Measurements from ENCODE around the gene ANKRD31.

The ANKRD31 gene

DNA sequence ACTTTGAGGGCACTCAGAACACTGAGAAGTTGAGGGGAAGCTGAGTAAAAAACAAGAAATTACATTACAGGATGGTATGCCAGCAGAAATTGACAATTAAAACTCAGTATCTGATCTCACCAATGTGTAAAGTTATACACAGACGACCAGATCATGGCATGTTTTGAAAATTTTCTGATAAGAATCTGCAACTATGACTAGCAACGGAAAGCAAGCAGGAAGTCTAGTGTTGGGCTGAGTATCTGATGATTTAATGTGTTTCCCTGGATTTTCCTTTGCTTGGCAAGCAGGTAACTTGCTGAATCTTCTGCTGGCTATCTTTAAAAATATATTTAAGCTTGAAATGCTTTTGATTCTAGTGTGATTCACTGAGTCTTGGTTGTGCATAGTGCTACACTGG, 179.1 kb downstream of the ANKRD31 start:
- no peak overlapping the region for H2BK12ac ChIP-seq (ENCODE audit: low read length)
- no peak overlapping the region for H3K4ac ChIP-seq (ENCODE audit: low read depth, low read length)
- no peak overlapping the region for H3K14ac ChIP-seq (ENCODE audit: low read length)
- no peak overlapping the region for H3K4me2 ChIP-seq (ENCODE audit: low read length)
- no peak overlapping the region for H4K12ac ChIP-seq (ENCODE audit: low read depth, low read length)
- H2AK5ac ChIP-seq (ENCODE audit: low read length), result no peak overlapping the region
- H3K27me3 ChIP-seq (ENCODE audit: insufficient read depth, low read length), result no peaks in the 10 kb centered on the region
- peak; percentile 20 to 67 for DNase-seq
- no CpG with 5 or more reads among the region's 2 CpGs for WGBS (ENCODE audit: extremely low coverage, insufficient coverage, insufficient read length)
- no peaks in the 10 kb centered on the region for H3K36me3 ChIP-seq (ENCODE audit: control insufficient read depth in 1 of 2, insufficient read depth in 2 of 2, low read length in 2 of 2)
- no peaks in the 10 kb centered on the region for H3K9me3 ChIP-seq (ENCODE audit: insufficient read depth, low read depth, low read length)
- H3K27ac ChIP-seq (ENCODE audit: low read depth, low read length), result no peak overlapping the region
- peaks cover 8 to 13% of the 10 kb centered on the region in 2 experiments for H3K4me1 ChIP-seq (ENCODE audit: control insufficient read depth in 1 of 2, insufficient read depth in 2 of 2, low read length in 2 of 2)
- H3K79me2 ChIP-seq (ENCODE audit: control insufficient read depth, insufficient read depth, low read length, poor library complexity), result peaks cover 14% of the 10 kb centered on the region
- no peak overlapping the region for H4K8ac ChIP-seq (ENCODE audit: low read depth, low read length)
- no peak overlapping the region for H3K9ac ChIP-seq (ENCODE audit: low read length)
- H3K23ac ChIP-seq (ENCODE audit: low read length), result no peak overlapping the region
- H3K79me1 ChIP-seq (ENCODE audit: low read length), result peaks cover 26% of the 10 kb centered on the region
- H3K4me3 ChIP-seq (ENCODE audit: low read depth, low read length), result no peak overlapping the region
- H4K91ac ChIP-seq (ENCODE audit: low read depth, low read length), result no peak overlapping the region
- H2AFZ ChIP-seq (ENCODE audit: insufficient read depth, low read length, poor library complexity), result no peak overlapping the region
- no peak overlapping the region for H3K18ac ChIP-seq (ENCODE audit: low read length)
- no peak overlapping the region for H2BK5ac ChIP-seq (ENCODE audit: low read depth, low read length, poor library complexity)
- no peak overlapping the region for H2BK120ac ChIP-seq (ENCODE audit: insufficient read depth, low read length, poor library complexity)

DNA sequence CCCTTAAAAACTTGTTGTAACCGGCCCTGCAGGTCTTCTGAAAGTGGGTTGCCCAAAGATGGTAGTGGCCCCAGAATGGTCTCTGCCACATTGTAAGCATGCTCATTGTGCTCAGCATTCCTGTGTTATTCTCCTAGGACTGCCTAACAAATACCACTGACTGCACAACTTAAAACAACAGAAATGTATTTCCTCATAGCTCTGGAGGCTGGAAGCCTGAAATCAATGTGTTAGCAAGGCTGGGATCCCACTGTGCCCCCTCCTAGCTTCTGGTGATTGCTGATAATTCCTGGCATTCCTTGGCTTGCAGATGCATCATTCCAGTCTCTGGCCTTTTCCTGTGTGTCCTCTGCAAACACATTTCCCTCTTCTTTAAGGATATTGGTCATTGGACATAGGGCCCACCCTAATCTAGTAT, 180.9 kb downstream of the ANKRD31 start:
- DNase-seq, result peak; percentile 59 to 86
- Histone ChIP-seq H3K18ac (ENCODE audit: low read length) (no peak overlapping the region), H3K27me3 (ENCODE audit: insufficient read depth, low read length) (no peaks in the 10 kb centered on the region), H2BK12ac (ENCODE audit: low read length) (peak overlapping the region; percentile 53), H4K8ac (ENCODE audit: low read depth, low read length) (no peak overlapping the region), H3K4ac (ENCODE audit: low read depth, low read length) (no peak overlapping the region), H2BK5ac (ENCODE audit: low read depth, low read length, poor library complexity) (peak overlapping the region; percentile 87), H3K79me2 (ENCODE audit: control insufficient read depth, insufficient read depth, low read length, poor library complexity) (peaks cover 23% of the 10 kb centered on the region), H2AK5ac (ENCODE audit: low read length) (no peak overlapping the region), H3K23ac (ENCODE audit: low read length) (no peak overlapping the region), H3K79me1 (ENCODE audit: low read length) (peaks cover 32% of the 10 kb centered on the region), H3K36me3 (ENCODE audit: control insufficient read depth in 1 of 2, insufficient read depth in 2 of 2, low read length in 2 of 2) (no peaks in the 10 kb centered on the region), H3K9me3 (ENCODE audit: insufficient read depth, low read depth, low read length) (no peaks in the 10 kb centered on the region), H3K4me2 (ENCODE audit: low read length) (no peak overlapping the region), H4K91ac (ENCODE audit: low read depth, low read length) (peak overlapping the region; percentile 61), H3K14ac (ENCODE audit: low read length) (peak overlapping the region; percentile 74), H3K4me1 (ENCODE audit: control insufficient read depth in 1 of 2, insufficient read depth in 2 of 2, low read length in 2 of 2) (peaks cover 12 to 21% of the 10 kb centered on the region in 2 experiments), H2AFZ (ENCODE audit: insufficient read depth, low read length, poor library complexity) (no peak overlapping the region), H3K27ac (ENCODE audit: low read depth, low read length) (peak overlapping the region; percentile 86), H4K12ac (ENCODE audit: low read depth, low read length) (no peak overlapping the region), H3K9ac (ENCODE audit: low read length) (no peak overlapping the region), H2BK120ac (ENCODE audit: insufficient read depth, low read length, poor library complexity) (no peak overlapping the region), H3K4me3 (ENCODE audit: low read depth, low read length) (no peak overlapping the region)
- no CpG with 5 or more reads among the region's 1 CpG for WGBS (ENCODE audit: extremely low coverage, insufficient coverage, insufficient read length)

DNA sequence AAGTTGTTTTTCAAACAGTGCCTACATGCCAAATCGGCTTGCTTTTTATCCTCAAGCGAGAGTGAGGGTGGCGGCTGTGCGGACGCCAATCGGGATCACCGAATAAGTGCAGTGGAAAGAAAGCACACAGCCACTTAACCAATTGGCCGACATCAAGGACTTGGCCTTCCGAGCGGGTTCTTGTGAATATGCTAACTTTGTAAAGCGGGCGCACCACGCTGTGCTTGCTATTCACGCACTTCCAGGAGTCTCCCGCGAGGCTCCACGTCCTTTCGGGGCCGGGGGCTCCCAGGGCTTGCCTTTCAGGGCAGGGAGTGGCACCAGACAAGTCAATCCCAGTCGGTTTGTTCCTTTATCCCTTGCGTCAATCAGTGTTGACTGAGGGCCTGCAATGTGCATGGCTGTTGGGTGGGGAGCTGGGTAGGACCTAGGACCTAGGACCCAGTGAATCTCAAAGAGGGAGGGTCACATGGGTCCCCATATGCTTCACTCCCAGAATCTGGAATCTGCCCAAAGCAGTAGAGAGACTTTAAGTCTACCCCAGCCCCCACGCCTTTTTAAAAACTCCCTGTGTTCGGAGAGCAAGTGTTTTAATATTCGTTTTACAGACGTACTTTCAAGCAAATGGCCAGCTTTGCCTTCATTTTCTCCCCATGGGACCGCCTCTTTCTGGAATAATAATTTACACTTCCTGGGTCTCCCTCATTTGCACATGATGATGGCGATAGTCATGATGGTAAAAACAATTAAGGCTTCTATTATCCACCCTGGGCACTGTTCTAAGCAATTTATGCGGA, 182.3 kb downstream of the ANKRD31 start:
- H3K4ac ChIP-seq (ENCODE audit: low read depth, low read length), result peak overlapping the region; percentile 8
- peak overlapping the region; percentile 55 for H4K8ac ChIP-seq (ENCODE audit: low read depth, low read length)
- H2AFZ ChIP-seq (ENCODE audit: insufficient read depth, low read length, poor library complexity), result peak overlapping the region; percentile 14
- peak overlapping the region; percentile 96 for H3K14ac ChIP-seq (ENCODE audit: low read length)
- no peak overlapping the region for H2AK5ac ChIP-seq (ENCODE audit: low read length)
- H2BK120ac ChIP-seq (ENCODE audit: insufficient read depth, low read length, poor library complexity), result peak overlapping the region; percentile 69
- peak overlapping the region; percentile 91 for H3K27ac ChIP-seq (ENCODE audit: low read depth, low read length)
- no peaks in the 10 kb centered on the region for H3K36me3 ChIP-seq (ENCODE audit: control insufficient read depth in 1 of 2, insufficient read depth in 2 of 2, low read length in 2 of 2)
- H3K4me3 ChIP-seq (ENCODE audit: low read depth, low read length), result peak overlapping the region; percentile 86
- no peaks in the 10 kb centered on the region for H3K27me3 ChIP-seq (ENCODE audit: insufficient read depth, low read length)
- H3K9ac ChIP-seq (ENCODE audit: low read length), result peak overlapping the region; percentile 85
- H3K9me3 ChIP-seq (ENCODE audit: insufficient read depth, low read depth, low read length), result no peaks in the 10 kb centered on the region
- peaks cover 34% of the 10 kb centered on the region for H3K79me1 ChIP-seq (ENCODE audit: low read length)
- no CpG with 5 or more reads among the region's 28 CpGs for WGBS (ENCODE audit: extremely low coverage, insufficient coverage, insufficient read length)
- H4K12ac ChIP-seq (ENCODE audit: low read depth, low read length), result peak overlapping the region; percentile 38
- peak overlapping the region; percentile 83 for H2BK5ac ChIP-seq (ENCODE audit: low read depth, low read length, poor library complexity)
- no peak overlapping the region for H2BK12ac ChIP-seq (ENCODE audit: low read length)
- H4K91ac ChIP-seq (ENCODE audit: low read depth, low read length), result peak overlapping the region; percentile 95
- peak in 1 of 2 donors; percentile 29 for DNase-seq
- H3K79me2 ChIP-seq (ENCODE audit: control insufficient read depth, insufficient read depth, low read length, poor library complexity), result peaks cover 26% of the 10 kb centered on the region
- H3K18ac ChIP-seq (ENCODE audit: low read length), result peak overlapping the region; percentile 33
- peak overlapping the region; percentile 77 for H3K4me2 ChIP-seq (ENCODE audit: low read length)
- peaks cover 17 to 30% of the 10 kb centered on the region in 2 experiments for H3K4me1 ChIP-seq (ENCODE audit: control insufficient read depth in 1 of 2, insufficient read depth in 2 of 2, low read length in 2 of 2)
- no peak overlapping the region for H3K23ac ChIP-seq (ENCODE audit: low read length)

DNA sequence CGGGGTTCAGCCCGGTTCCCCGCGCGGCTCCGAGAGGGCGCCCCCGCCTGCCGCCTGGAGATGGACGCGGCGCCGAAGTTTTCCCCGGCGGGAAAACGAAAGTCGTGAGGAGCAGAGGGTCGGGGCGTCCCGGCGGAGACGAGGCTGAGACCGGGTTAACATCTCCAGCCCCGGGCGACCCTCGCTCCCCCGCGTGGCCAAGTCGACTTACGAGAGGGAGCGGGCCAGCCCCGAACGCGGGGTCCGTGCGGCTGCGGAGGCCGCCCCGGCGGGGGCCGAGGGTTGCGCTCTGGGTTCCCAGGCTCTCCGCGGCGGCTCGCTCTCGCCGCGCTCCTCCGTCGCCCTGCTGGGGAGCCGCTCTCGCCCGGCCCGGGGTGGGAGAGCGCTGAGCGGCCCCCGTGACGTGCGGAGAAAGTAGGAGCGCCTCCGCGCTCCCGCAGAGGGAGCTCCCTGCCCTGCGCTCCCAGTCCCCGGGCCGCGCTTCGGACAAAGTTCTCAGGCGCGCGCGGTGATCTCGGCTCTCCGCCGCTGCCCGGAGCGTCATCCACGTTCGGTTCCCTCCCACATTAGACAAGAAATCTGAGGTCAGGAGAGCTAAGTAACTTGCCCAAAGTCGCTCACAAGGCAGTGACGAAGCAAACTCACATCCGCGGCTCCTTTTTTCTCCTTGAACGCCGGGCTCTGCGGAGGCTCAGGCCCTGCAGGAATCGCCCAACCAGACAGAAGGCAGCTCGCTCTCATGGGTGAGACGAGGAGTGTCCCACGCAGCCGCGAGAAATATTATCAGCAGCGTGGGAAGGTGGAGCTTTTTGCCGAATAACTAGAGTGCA, 183.2 kb downstream of the ANKRD31 start:
- Histone ChIP-seq H3K14ac (ENCODE audit: low read length) (peak overlapping the region; percentile 96), H3K79me1 (ENCODE audit: low read length) (peaks cover 34% of the 10 kb centered on the region), H3K4ac (ENCODE audit: low read depth, low read length) (peak overlapping the region; percentile 97), H3K23ac (ENCODE audit: low read length) (no peak overlapping the region), H2AK5ac (ENCODE audit: low read length) (peak overlapping the region; percentile 18), H2AFZ (ENCODE audit: insufficient read depth, low read length, poor library complexity) (peak overlapping the region; percentile 82), H2BK120ac (ENCODE audit: insufficient read depth, low read length, poor library complexity) (peak overlapping the region; percentile 75), H4K12ac (ENCODE audit: low read depth, low read length) (peak overlapping the region; percentile 36), H3K79me2 (ENCODE audit: control insufficient read depth, insufficient read depth, low read length, poor library complexity) (peaks cover 26% of the 10 kb centered on the region), H4K91ac (ENCODE audit: low read depth, low read length) (peak overlapping the region; percentile 95), H2BK5ac (ENCODE audit: low read depth, low read length, poor library complexity) (peak overlapping the region; percentile 83), H2BK12ac (ENCODE audit: low read length) (peak overlapping the region; percentile 16), H3K4me1 (ENCODE audit: control insufficient read depth in 1 of 2, insufficient read depth in 2 of 2, low read length in 2 of 2) (peaks cover 18 to 32% of the 10 kb centered on the region in 2 experiments), H3K18ac (ENCODE audit: low read length) (peak overlapping the region; percentile 63), H3K4me3 (ENCODE audit: low read depth, low read length) (peak overlapping the region; percentile 86), H3K9ac (ENCODE audit: low read length) (peak overlapping the region; percentile 85), H3K27ac (ENCODE audit: low read depth, low read length) (peak overlapping the region; percentile 91), H4K8ac (ENCODE audit: low read depth, low read length) (peak overlapping the region; percentile 55), H3K27me3 (ENCODE audit: insufficient read depth, low read length) (no peaks in the 10 kb centered on the region), H3K4me2 (ENCODE audit: low read length) (peak overlapping the region; percentile 77), H3K36me3 (ENCODE audit: control insufficient read depth in 1 of 2, insufficient read depth in 2 of 2, low read length in 2 of 2) (no peaks in the 10 kb centered on the region), H3K9me3 (ENCODE audit: insufficient read depth, low read depth, low read length) (no peaks in the 10 kb centered on the region)
- DNase-seq, result peak; percentile 71 to 85
- no CpG with 5 or more reads among the region's 95 CpGs for WGBS (ENCODE audit: extremely low coverage, insufficient coverage, insufficient read length)
